SU-DHL-6 (cell line): ENCODE measurements around the gene SLC22A23.

Experiments
- EZH2phosphoT487 ChIP-seq: fragments of 200-600 bp; sonication (generic), shearing (Covaris generic); conservative IDR thresholded peaks from 2 replicates; pipeline ENCODE4 v1.6.1; 2018; ENCODE audit warnings: mild to moderate bottlenecking, antibody characterized with exemption, low read length, moderate library complexity, mixed read lengths
- TF ChIP-seq, protein P1 (sequence below): fragments of 200-600 bp; sonication (generic); IDR thresholded peaks from one replicate; pipeline ENCODE4 v1.5.1; 2017; ENCODE audit warnings: antibody characterized with exemption, mild to moderate bottlenecking, low read length, moderate library complexity; ENCODE audit not compliant: insufficient read depth, poor library complexity, severe bottlenecking

GRCh38 chr6:3278691-3279090 is 178.2 kb downstream of the SLC22A23 start:
- TF ChIP-seq, protein P1, sequence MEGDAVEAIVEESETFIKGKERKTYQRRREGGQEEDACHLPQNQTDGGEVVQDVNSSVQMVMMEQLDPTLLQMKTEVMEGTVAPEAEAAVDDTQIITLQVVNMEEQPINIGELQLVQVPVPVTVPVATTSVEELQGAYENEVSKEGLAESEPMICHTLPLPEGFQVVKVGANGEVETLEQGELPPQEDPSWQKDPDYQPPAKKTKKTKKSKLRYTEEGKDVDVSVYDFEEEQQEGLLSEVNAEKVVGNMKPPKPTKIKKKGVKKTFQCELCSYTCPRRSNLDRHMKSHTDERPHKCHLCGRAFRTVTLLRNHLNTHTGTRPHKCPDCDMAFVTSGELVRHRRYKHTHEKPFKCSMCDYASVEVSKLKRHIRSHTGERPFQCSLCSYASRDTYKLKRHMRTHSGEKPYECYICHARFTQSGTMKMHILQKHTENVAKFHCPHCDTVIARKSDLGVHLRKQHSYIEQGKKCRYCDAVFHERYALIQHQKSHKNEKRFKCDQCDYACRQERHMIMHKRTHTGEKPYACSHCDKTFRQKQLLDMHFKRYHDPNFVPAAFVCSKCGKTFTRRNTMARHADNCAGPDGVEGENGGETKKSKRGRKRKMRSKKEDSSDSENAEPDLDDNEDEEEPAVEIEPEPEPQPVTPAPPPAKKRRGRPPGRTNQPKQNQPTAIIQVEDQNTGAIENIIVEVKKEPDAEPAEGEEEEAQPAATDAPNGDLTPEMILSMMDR = no peak
- TF ChIP-seq EZH2phosphoT487 = no peak
